Measurements from ENCODE around the gene ST6GALNAC4.

Gene ST6GALNAC4

GRCh38 chr9:127923046-127923445 lies 6.2 kb upstream of the ST6GALNAC4 start:
- Histone ChIP-seq H3K9me3 (ENCODE audit: control insufficient read depth, insufficient read depth, low read length) (no peaks in the 10 kb centered on the region), H3F3A (ENCODE audit: control insufficient read depth, insufficient read depth) (0 out of 2 replicates have a peak, but pooled peaks cover 9% of the 10 kb centered on the region), H3K27me3 (ENCODE audit: control insufficient read depth, low read length) (peaks cover 44% of the 10 kb centered on the region), H3K9me2 (replicated peaks; ENCODE audit: control insufficient read depth, low read length) (no peaks in the 10 kb centered on the region), H3K4me2 (ENCODE audit: low read length) (no peak overlapping the region), H3K27ac (ENCODE audit: low read depth, low read length) (no peak overlapping the region), H3K36me3 (ENCODE audit: control insufficient read depth, low read length) (no peaks in the 10 kb centered on the region), H4K20me1 (ENCODE audit: control insufficient read depth, insufficient read depth, low read depth, low read length) (no peaks in the 10 kb centered on the region), H3K79me2 (ENCODE audit: control insufficient read depth, low read length) (no peaks in the 10 kb centered on the region), H3K4me1 (ENCODE audit: control insufficient read depth, low read length) (peaks cover 41% of the 10 kb centered on the region), H3K4me3 (ENCODE audit: low read length) (no peak overlapping the region)
- no peak for TF ChIP-seq EZH2phosphoT487 (IDR thresholded peaks at IDR 0.05; ENCODE audit: borderline replicate concordance, low read length)
- TF ChIP-seq CTCF (IDR thresholded peaks at IDR 0.05; ENCODE audit: low read depth, low read length, poor library complexity, severe bottlenecking) = no peak

- Histone ChIP-seq H3K4me1 (ENCODE audit: control insufficient read depth, low read length) (peaks cover 39% of the 10 kb centered on the region), H3F3A (ENCODE audit: control insufficient read depth, insufficient read depth) (peaks cover 13% of the 10 kb centered on the region), H3K79me2 (ENCODE audit: control insufficient read depth, low read length) (peaks cover 2% of the 10 kb centered on the region), H3K27me3 (ENCODE audit: control insufficient read depth, low read length) (peaks cover 32% of the 10 kb centered on the region), H3K27ac (ENCODE audit: low read depth, low read length) (no peak overlapping the region), H3K4me2 (ENCODE audit: low read length) (peak overlapping the region; percentile 90), H4K20me1 (ENCODE audit: control insufficient read depth, insufficient read depth, low read depth, low read length) (no peaks in the 10 kb centered on the region), H3K9me3 (ENCODE audit: control insufficient read depth, insufficient read depth, low read length) (no peaks in the 10 kb centered on the region), H3K4me3 (ENCODE audit: low read length) (peak overlapping the region; percentile 68), H3K36me3 (ENCODE audit: control insufficient read depth, low read length) (peaks cover 1% of the 10 kb centered on the region), H3K9me2 (replicated peaks; ENCODE audit: control insufficient read depth, low read length) (no peaks in the 10 kb centered on the region)
- TF ChIP-seq CTCF (IDR thresholded peaks at IDR 0.05; ENCODE audit: low read depth, low read length, poor library complexity, severe bottlenecking) = peak; percentile 93
- no peak; the same call in 1 of the 2 replicates for TF ChIP-seq EZH2phosphoT487 (IDR thresholded peaks at IDR 0.05; ENCODE audit: borderline replicate concordance, low read length)
Measured at GRCh38 chr9:127921557-127922120, 4.8 kb upstream of the ST6GALNAC4 start.

- Histone ChIP-seq H4K20me1 (ENCODE audit: control insufficient read depth, insufficient read depth, low read depth, low read length) (no peaks in the 10 kb centered on the region), H3K4me1 (ENCODE audit: control insufficient read depth, low read length) (peaks cover 45% of the 10 kb centered on the region), H3K36me3 (ENCODE audit: control insufficient read depth, low read length) (peaks cover 9% of the 10 kb centered on the region), H3F3A (ENCODE audit: control insufficient read depth, insufficient read depth) (peaks cover 12% of the 10 kb centered on the region), H3K79me2 (ENCODE audit: control insufficient read depth, low read length) (peaks cover 10% of the 10 kb centered on the region), H3K4me3 (ENCODE audit: low read length) (no peak overlapping the region), H3K9me2 (replicated peaks; ENCODE audit: control insufficient read depth, low read length) (no peaks in the 10 kb centered on the region), H3K4me2 (ENCODE audit: low read length) (no peak overlapping the region), H3K9me3 (ENCODE audit: control insufficient read depth, insufficient read depth, low read length) (no peaks in the 10 kb centered on the region), H3K27me3 (ENCODE audit: control insufficient read depth, low read length) (peaks cover 26% of the 10 kb centered on the region), H3K27ac (ENCODE audit: low read depth, low read length) (no peak overlapping the region)
- TF ChIP-seq EZH2phosphoT487 (IDR thresholded peaks at IDR 0.05; ENCODE audit: borderline replicate concordance, low read length) = no peak
Measured at GRCh38 chr9:127920794-127921193, 4.0 kb upstream of the ST6GALNAC4 start.

- no peak overlapping the region for H3K27ac ChIP-seq (ENCODE audit: low read depth, low read length)
- peaks cover 14% of the 10 kb centered on the region for H3F3A ChIP-seq (ENCODE audit: control insufficient read depth, insufficient read depth)
- no peaks in the 10 kb centered on the region for H3K9me2 ChIP-seq (replicated peaks; ENCODE audit: control insufficient read depth, low read length)
- H3K4me2 ChIP-seq (ENCODE audit: low read length) = no peak overlapping the region
- no peaks in the 10 kb centered on the region for H4K20me1 ChIP-seq (ENCODE audit: control insufficient read depth, insufficient read depth, low read depth, low read length)
- TF ChIP-seq EZH2phosphoT487 (IDR thresholded peaks at IDR 0.05; ENCODE audit: borderline replicate concordance, low read length) (no peak), CTCF (IDR thresholded peaks at IDR 0.05; ENCODE audit: low read depth, low read length, poor library complexity, severe bottlenecking) (no peak)
- no peak overlapping the region for H3K4me3 ChIP-seq (ENCODE audit: low read length)
- peaks cover 22% of the 10 kb centered on the region for H3K79me2 ChIP-seq (ENCODE audit: control insufficient read depth, low read length)
- H3K27me3 ChIP-seq (ENCODE audit: control insufficient read depth, low read length) = peaks cover 17% of the 10 kb centered on the region
- no peaks in the 10 kb centered on the region for H3K9me3 ChIP-seq (ENCODE audit: control insufficient read depth, insufficient read depth, low read length)
- H3K4me1 ChIP-seq (ENCODE audit: control insufficient read depth, low read length) = peaks cover 59% of the 10 kb centered on the region
- H3K36me3 ChIP-seq (ENCODE audit: control insufficient read depth, low read length) = peaks cover 21% of the 10 kb centered on the region
Measured at GRCh38 chr9:127919253-127919815, 2.5 kb upstream of the ST6GALNAC4 start.

All from DOHH2 (cell line).